ENCODE measurements around the gene FOXP1. TPM values are rescaled to one million over a fixed set of nuclear protein-coding genes. Genes with fewer than 3 reads are reported as not detected.
A peak's percentile ranks its signal among the peaks of the same experiment; 100 is the strongest.

FOXP1 gene
- total RNA-seq, 1 experiment from 2014 or later = 75.3 TPM

DNA sequence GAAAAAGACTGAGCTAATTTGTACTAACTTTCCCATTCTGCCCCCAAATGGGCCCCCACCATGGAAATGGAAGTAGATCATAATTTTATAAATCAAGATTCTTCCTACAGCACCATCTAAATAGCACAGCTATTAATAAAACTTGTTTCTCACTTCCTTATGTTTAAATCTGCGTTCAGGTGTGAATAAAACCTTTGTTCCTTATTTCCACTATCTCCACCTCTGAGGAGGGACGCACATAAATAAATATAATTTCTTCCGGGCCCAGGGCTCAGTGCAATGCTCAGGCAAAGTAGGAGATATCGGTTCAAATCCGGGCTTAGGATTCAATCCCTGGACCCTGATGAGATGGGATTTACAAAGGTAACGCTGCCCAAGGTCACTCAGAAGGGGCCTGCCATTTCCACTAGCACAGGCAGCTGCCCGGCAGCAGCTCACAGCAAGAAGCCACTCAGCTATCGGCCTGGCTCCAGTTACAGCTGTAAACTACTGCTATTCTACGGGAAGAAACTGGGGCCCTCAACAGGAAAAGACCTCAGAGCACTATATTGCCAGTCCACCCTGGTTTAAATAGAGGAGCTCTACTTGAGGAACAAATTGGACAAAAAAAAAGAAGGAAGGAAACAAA lies 52.5 kb downstream of the FOXP1 start:
- TF ChIP-seq, protein P1, sequence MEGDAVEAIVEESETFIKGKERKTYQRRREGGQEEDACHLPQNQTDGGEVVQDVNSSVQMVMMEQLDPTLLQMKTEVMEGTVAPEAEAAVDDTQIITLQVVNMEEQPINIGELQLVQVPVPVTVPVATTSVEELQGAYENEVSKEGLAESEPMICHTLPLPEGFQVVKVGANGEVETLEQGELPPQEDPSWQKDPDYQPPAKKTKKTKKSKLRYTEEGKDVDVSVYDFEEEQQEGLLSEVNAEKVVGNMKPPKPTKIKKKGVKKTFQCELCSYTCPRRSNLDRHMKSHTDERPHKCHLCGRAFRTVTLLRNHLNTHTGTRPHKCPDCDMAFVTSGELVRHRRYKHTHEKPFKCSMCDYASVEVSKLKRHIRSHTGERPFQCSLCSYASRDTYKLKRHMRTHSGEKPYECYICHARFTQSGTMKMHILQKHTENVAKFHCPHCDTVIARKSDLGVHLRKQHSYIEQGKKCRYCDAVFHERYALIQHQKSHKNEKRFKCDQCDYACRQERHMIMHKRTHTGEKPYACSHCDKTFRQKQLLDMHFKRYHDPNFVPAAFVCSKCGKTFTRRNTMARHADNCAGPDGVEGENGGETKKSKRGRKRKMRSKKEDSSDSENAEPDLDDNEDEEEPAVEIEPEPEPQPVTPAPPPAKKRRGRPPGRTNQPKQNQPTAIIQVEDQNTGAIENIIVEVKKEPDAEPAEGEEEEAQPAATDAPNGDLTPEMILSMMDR (conservative IDR thresholded peaks at IDR 0.05) = no peak
- H3K79me1 ChIP-seq (ENCODE audit: insufficient read depth, low read depth, low read length, poor library complexity, severe bottlenecking) = no peaks in the 10 kb centered on the region
- no peak overlapping the region for H4K5ac ChIP-seq (ENCODE audit: insufficient read length, low read depth, low read length)
- peaks cover 1% of the 10 kb centered on the region; the same call in 1 of the 2 replicates for H3K4me1 ChIP-seq (ENCODE audit: insufficient read depth, low read length)
- no peak overlapping the region for H2BK12ac ChIP-seq (ENCODE audit: insufficient read length, low read depth, low read length)
- no peak overlapping the region for H2BK15ac ChIP-seq (ENCODE audit: low read depth, low read length)
- no peak overlapping the region for H2BK20ac ChIP-seq (ENCODE audit: low read depth, low read length, poor library complexity, severe bottlenecking)
- no peak overlapping the region for H2BK5ac ChIP-seq (ENCODE audit: insufficient read length, low read length)
- H3K23me2 ChIP-seq (ENCODE audit: insufficient read length, low read depth, low read length, poor library complexity, severe bottlenecking) = no peaks in the 10 kb centered on the region
- no peak overlapping the region for H4K91ac ChIP-seq (ENCODE audit: insufficient read length, low read depth, low read length)
- Mint-ChIP-seq H3K36me3 (ENCODE audit: insufficient read depth in 1 of 3, low read depth in 3 of 3) (no peaks in the 10 kb centered on the region), H3K27me3 (ENCODE audit: low read depth) (no peaks in the 10 kb centered on the region), H3K27ac (no peak overlapping the region; a peak in 1 of 7 replicates), H3K9me3 (no peaks in the 10 kb centered on the region), H3K4me1 (peaks cover 28 to 33% of the 10 kb centered on the region in 2 experiments), H3K4me3 (no peak overlapping the region)
- H2AFZ ChIP-seq (ENCODE audit: low read length) = no peak overlapping the region
- no peaks in the 10 kb centered on the region for H3K79me2 ChIP-seq (ENCODE audit: insufficient read depth, low read length)
- no peak overlapping the region for H3K23ac ChIP-seq (ENCODE audit: insufficient read length, low read depth, low read length)
- no peak overlapping the region for H2AK5ac ChIP-seq (ENCODE audit: insufficient read length, low read length)
- WGBS (ENCODE audit: extremely low coverage, insufficient read length, low lambda C conversion rate) = no CpG with 5 or more reads among the region's 9 CpGs
- no peak overlapping the region for H3K9ac ChIP-seq (ENCODE audit: extremely low read depth, insufficient read length, low read length)
- DNase-seq = peak; percentile 54
- no peaks in the 10 kb centered on the region for H3K27me3 ChIP-seq (ENCODE audit: insufficient read depth, low read length)
- no peak overlapping the region for H3K4ac ChIP-seq (ENCODE audit: low read depth, low read length)
- no peaks in the 10 kb centered on the region for H4K20me1 ChIP-seq (ENCODE audit: control insufficient read depth, insufficient read depth, insufficient read length)
- no peak overlapping the region for H3K56ac ChIP-seq (ENCODE audit: insufficient read length, low read depth, low read length)
- no peak overlapping the region for H3K18ac ChIP-seq (ENCODE audit: insufficient read length, low read depth, low read length)
- no peak overlapping the region for H4K8ac ChIP-seq (replicated peaks; ENCODE audit: insufficient read length, low read depth, low read length)
- H3K27ac ChIP-seq (ENCODE audit: insufficient read length, low read depth, low read length) = no peak overlapping the region
- no peak overlapping the region; the same call in 1 of the 2 replicates for H3K14ac ChIP-seq (ENCODE audit: insufficient read depth, low read length)
- H3K4me2 ChIP-seq (ENCODE audit: insufficient read depth, insufficient read length, low read length) = no peak overlapping the region
- H3T11ph ChIP-seq (ENCODE audit: low read length) = no peak overlapping the region
- H3K9me3 ChIP-seq (ENCODE audit: control insufficient read depth, low read depth, low read length) = no peaks in the 10 kb centered on the region
- no peak overlapping the region for H2BK120ac ChIP-seq (ENCODE audit: low read depth, low read length, poor library complexity, severe bottlenecking)

All from H9 (cell line).